Activated T-cell treated with anti-CD3 and anti-CD28 coated beads, Interleukin-2, amount 50 U/mL, for 4 hours (primary cell): ENCODE data around the gene PLCE1. TPM values are rescaled to one million over a fixed set of nuclear protein-coding genes. Genes with fewer than 3 reads are reported as not detected.
"Not testable (repeated sequence)": the region's sequence is repeated elsewhere in the genome, so short reads cannot be mapped to it uniquely, and the experiment has no call there.

Source experiments
- ATAC-seq, 2 donors: fragments of 200-7000 bp; cut with Tn5 transposase; one replicate each; pipeline ENCODE4 v1.10.0; 2021
- DNase-seq: peaks from one replicate; pipeline ENCODE4 v3.0.0-alpha.2; 2020
- H3K27me3 Mint-ChIP-seq: one replicate; pipeline ENCODE4 v1.8.0; 2021; ENCODE audit warnings: low read depth, mixed read lengths
- H3K36me3 Mint-ChIP-seq: one replicate; pipeline ENCODE4 v1.8.0; 2022; ENCODE audit warnings: mixed read lengths; ENCODE audit not compliant: insufficient read depth
- H3K4me1 Mint-ChIP-seq: one replicate; pipeline ENCODE4 v1.8.0; 2021; ENCODE audit warnings: low read depth, mixed read lengths
- H3K4me3 Mint-ChIP-seq: one replicate; pipeline ENCODE4 v1.8.0; 2021; ENCODE audit warnings: mild to moderate bottlenecking, moderate library complexity, mixed read lengths
- H3K9me3 Mint-ChIP-seq: one replicate; pipeline ENCODE4 v1.8.0; 2021; ENCODE audit warnings: mixed read lengths
- total RNA-seq, 3 donors: library from RNA; stranded (reverse); gene quantifications; one replicate each; pipeline ENCODE4 v1.2.1, GENCODE V29; 2021

Gene PLCE1
- total RNA-seq: under 1 TPM in 2 of 3 donors, not detected in 1; 0.03 TPM

- Mint-ChIP-seq H3K36me3 (no peaks in the 10 kb centered on the region), H3K9me3 (no peaks in the 10 kb centered on the region)
- no peak for DNase-seq
These were observed at the start of gene PLCE1 for GRCh38 chr10:93993782-93994437. Gene PLCE1 (plus strand): TSS chr10:93993931. CDS start chr10:94031047, 37,116 bp downstream.

GRCh38 chr10:93945819-93946218 lies 47.9 kb upstream of the PLCE1 start:
- no peaks in the 10 kb centered on the region for H3K4me1 Mint-ChIP-seq
- DNase-seq (no peak), ATAC-seq (no peak)
- no peaks in the 10 kb centered on the region for H3K9me3 Mint-ChIP-seq
- no peaks in the 10 kb centered on the region for H3K36me3 Mint-ChIP-seq
- H3K27me3 Mint-ChIP-seq: no peaks in the 10 kb centered on the region
- H3K4me3 Mint-ChIP-seq: no peak overlapping the region

More at GRCh38 chr10:93993782-93994437, at the start of gene PLCE1:
- Mint-ChIP-seq H3K27me3 (peaks cover 54% of the 10 kb centered on the region), H3K4me3 (no peak within 1 kb of the TSS), H3K4me1 (no peaks in the 10 kb centered on the region)
- peak; percentile 48 to 67 for ATAC-seq

GRCh38 chr10:93947055-93947454 lies 46.7 kb upstream of the PLCE1 start:
- no peaks in the 10 kb centered on the region for H3K27me3 Mint-ChIP-seq
- no peak overlapping the region for H3K4me3 Mint-ChIP-seq
- H3K9me3 Mint-ChIP-seq: no peaks in the 10 kb centered on the region
- ATAC-seq (no peak), DNase-seq (no peak)
- no peaks in the 10 kb centered on the region for H3K4me1 Mint-ChIP-seq
- no peaks in the 10 kb centered on the region for H3K36me3 Mint-ChIP-seq

GRCh38 chr10:93947524-93947923 lies 46.2 kb upstream of the PLCE1 start:
- no peaks in the 10 kb centered on the region for H3K36me3 Mint-ChIP-seq
- no peaks in the 10 kb centered on the region for H3K4me1 Mint-ChIP-seq
- DNase-seq (no peak), ATAC-seq (no peak)
- H3K9me3 Mint-ChIP-seq: no peaks in the 10 kb centered on the region
- H3K27me3 Mint-ChIP-seq: no peaks in the 10 kb centered on the region
- H3K4me3 Mint-ChIP-seq: no peak overlapping the region

- no peak for DNase-seq
- H3K36me3 Mint-ChIP-seq: no peaks in the 10 kb centered on the region
- no peak overlapping the region for H3K4me3 Mint-ChIP-seq
- H3K4me1 Mint-ChIP-seq: no peaks in the 10 kb centered on the region
- no peak for ATAC-seq
- no peaks in the 10 kb centered on the region for H3K9me3 Mint-ChIP-seq
- H3K27me3 Mint-ChIP-seq: no peaks in the 10 kb centered on the region
These were observed 41.8 kb upstream of the PLCE1 start for GRCh38 chr10:93951905-93952304.

- no peak for ATAC-seq
- Mint-ChIP-seq H3K27me3 (no peaks in the 10 kb centered on the region), H3K4me3 (no peak overlapping the region), H3K36me3 (peaks cover 7% of the 10 kb centered on the region), H3K4me1 (no peaks in the 10 kb centered on the region), H3K9me3 (no peaks in the 10 kb centered on the region)
- DNase-seq: no peak
These were observed 39.4 kb upstream of the PLCE1 start for GRCh38 chr10:93954299-93954698.

GRCh38 chr10:93954726-93955363 lies 38.9 kb upstream of the PLCE1 start:
- Mint-ChIP-seq H3K27me3 (no peaks in the 10 kb centered on the region), H3K4me1 (no peaks in the 10 kb centered on the region), H3K9me3 (no peaks in the 10 kb centered on the region), H3K4me3 (no peak overlapping the region), H3K36me3 (peaks cover 8% of the 10 kb centered on the region)
- ATAC-seq (no peak), DNase-seq (no peak)

GRCh38 chr10:93958834-93959233 lies 34.9 kb upstream of the PLCE1 start:
- Mint-ChIP-seq H3K4me1 (no peaks in the 10 kb centered on the region), H3K36me3 (peaks cover 8% of the 10 kb centered on the region), H3K27me3 (no peaks in the 10 kb centered on the region), H3K4me3 (no peak overlapping the region), H3K9me3 (no peaks in the 10 kb centered on the region)
- DNase-seq (no peak), ATAC-seq (no peak)

GRCh38 chr10:93960988-93961387 lies 32.7 kb upstream of the PLCE1 start:
- not testable (repeated sequence) for H3K36me3 Mint-ChIP-seq, H3K4me3 Mint-ChIP-seq, DNase-seq, H3K27me3 Mint-ChIP-seq, H3K9me3 Mint-ChIP-seq, ATAC-seq, H3K4me1 Mint-ChIP-seq

GRCh38 chr10:93962973-93963372 lies 30.8 kb upstream of the PLCE1 start:
- ATAC-seq (no peak), DNase-seq (no peak)
- no peaks in the 10 kb centered on the region for H3K9me3 Mint-ChIP-seq
- peaks cover 8% of the 10 kb centered on the region for H3K36me3 Mint-ChIP-seq
- no peaks in the 10 kb centered on the region for H3K27me3 Mint-ChIP-seq
- no peaks in the 10 kb centered on the region for H3K4me1 Mint-ChIP-seq
- H3K4me3 Mint-ChIP-seq: no peak overlapping the region

GRCh38 chr10:93963434-93963833 lies 30.3 kb upstream of the PLCE1 start:
- no peak for ATAC-seq
- Mint-ChIP-seq H3K27me3 (no peaks in the 10 kb centered on the region), H3K4me1 (no peaks in the 10 kb centered on the region), H3K9me3 (no peaks in the 10 kb centered on the region), H3K4me3 (no peak overlapping the region), H3K36me3 (peaks cover 8% of the 10 kb centered on the region)
- no peak for DNase-seq

GRCh38 chr10:93965911-93966310 lies 27.8 kb upstream of the PLCE1 start:
- no peak for DNase-seq
- H3K4me3 Mint-ChIP-seq: no peak overlapping the region
- H3K9me3 Mint-ChIP-seq: no peaks in the 10 kb centered on the region
- ATAC-seq: no peak
- H3K4me1 Mint-ChIP-seq: no peaks in the 10 kb centered on the region
- H3K27me3 Mint-ChIP-seq: no peaks in the 10 kb centered on the region
- H3K36me3 Mint-ChIP-seq: no peaks in the 10 kb centered on the region

GRCh38 chr10:93967756-93968155 lies 26.0 kb upstream of the PLCE1 start:
- ATAC-seq (no peak), DNase-seq (no peak)
- no peaks in the 10 kb centered on the region for H3K36me3 Mint-ChIP-seq
- H3K9me3 Mint-ChIP-seq: no peaks in the 10 kb centered on the region
- no peaks in the 10 kb centered on the region for H3K4me1 Mint-ChIP-seq
- H3K27me3 Mint-ChIP-seq: no peaks in the 10 kb centered on the region
- no peak overlapping the region for H3K4me3 Mint-ChIP-seq

GRCh38 chr10:93968540-93968945 lies 25.2 kb upstream of the PLCE1 start:
- no peaks in the 10 kb centered on the region for H3K4me1 Mint-ChIP-seq
- ATAC-seq: no peak
- H3K4me3 Mint-ChIP-seq: no peak overlapping the region
- DNase-seq: no peak
- no peaks in the 10 kb centered on the region for H3K36me3 Mint-ChIP-seq
- H3K27me3 Mint-ChIP-seq: no peaks in the 10 kb centered on the region
- no peaks in the 10 kb centered on the region for H3K9me3 Mint-ChIP-seq

- not testable (repeated sequence) for H3K9me3 Mint-ChIP-seq, H3K27me3 Mint-ChIP-seq, H3K4me1 Mint-ChIP-seq, H3K36me3 Mint-ChIP-seq, DNase-seq, H3K4me3 Mint-ChIP-seq, ATAC-seq
These were observed 23.2 kb upstream of the PLCE1 start for GRCh38 chr10:93970433-93971010.
